Neural progenitor cell (in vitro differentiated cells): Measurements from ENCODE around the gene AIPL1.

Source experiments
- CTCF ChIP-seq: fragments of 200-600 bp; sonication (generic); IDR thresholded peaks from 2 replicates; pipeline ENCODE4 v1.5.1; 2017; ENCODE audit warnings: antibody characterized with exemption, mild to moderate bottlenecking
- EZH2 ChIP-seq: fragments of 200-600 bp; sonication (generic); IDR thresholded peaks from 2 replicates; pipeline ENCODE4 v1.6.1; 2017; ENCODE audit warnings: antibody characterized with exemption, mild to moderate bottlenecking, moderate library complexity
- EZH2phosphoT487 ChIP-seq: fragments of 200-600 bp; sonication (generic); IDR thresholded peaks from 2 replicates; pipeline ENCODE4 v1.6.1; 2017; ENCODE audit warnings: antibody characterized with exemption

DNA sequence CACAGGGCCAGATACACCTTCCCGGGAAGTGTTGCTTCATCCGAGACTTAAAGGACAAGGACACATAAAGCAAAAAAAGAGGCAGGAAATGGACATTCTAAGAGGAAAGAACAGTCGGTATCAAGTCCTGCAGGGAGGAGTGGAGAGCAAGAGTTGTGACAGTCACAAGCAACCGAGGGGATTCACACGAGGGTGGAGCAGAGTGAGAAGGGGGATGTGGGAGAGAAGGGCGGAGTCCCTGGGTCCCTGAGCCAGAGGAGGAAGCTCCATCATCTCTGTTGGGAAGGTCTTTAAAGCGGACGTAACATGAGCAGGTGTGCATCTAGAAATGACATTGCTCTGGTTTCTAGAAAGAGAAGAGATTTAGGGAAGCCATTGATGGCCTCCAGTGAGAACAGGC lies 47.1 kb downstream of the AIPL1 start:
- no peak for TF ChIP-seq EZH2
- no peak for TF ChIP-seq CTCF
- no peak for TF ChIP-seq EZH2phosphoT487
